HUES64 (cell line): ENCODE measurements around the gene PNMA3.
"Not testable (repeated sequence)": the region's sequence is repeated elsewhere in the genome, so short reads cannot be mapped to it uniquely, and the experiment has no call there.

Source experiments
- H3K27ac ChIP-seq: 2 replicates; pipeline ENCODE4 v1.7.0; 2013; ENCODE audit warnings: low read depth, low read length, inconsistent platforms
- H3K27me3 ChIP-seq: 2 replicates; pipeline ENCODE4 v1.6.1; 2013; ENCODE audit warnings: mild to moderate bottlenecking, low read length; ENCODE audit not compliant: insufficient read depth
- H3K36me3 ChIP-seq: 2 replicates; pipeline ENCODE4 v1.6.1; 2013; ENCODE audit warnings: mild to moderate bottlenecking, low read length; ENCODE audit not compliant: insufficient read depth
- H3K4me1 ChIP-seq: 2 replicates; pipeline ENCODE4 v1.6.1; 2013; ENCODE audit warnings: mild to moderate bottlenecking, low read length, moderate library complexity; ENCODE audit not compliant: insufficient read depth
- H3K4me3 ChIP-seq: 2 replicates; pipeline ENCODE4 v1.5.1; 2013; ENCODE audit warnings: mild to moderate bottlenecking, low read length, moderate library complexity
- H3K9ac ChIP-seq: 2 replicates; pipeline ENCODE4 v1.6.1; 2013; ENCODE audit warnings: mild to moderate bottlenecking, low read depth, low read length
- H3K9me3 ChIP-seq: 2 replicates; pipeline ENCODE4 v1.6.1; 2013; ENCODE audit warnings: low read depth, low read length; ENCODE audit not compliant: insufficient read depth
- WGBS: fragments of 150-250, 120-280 bp; methylation state at CpG from one replicate; pipeline ENCODE4 v1.1.7; 2013; ENCODE audit warnings: missing lambda C conversion rate; 5-methylcytosine and 5-hydroxymethylcytosine counted together

PNMA3 gene

GRCh38 chrX:153057281-153057680 is 1.0 kb downstream of the PNMA3 start:
- H3K27me3 ChIP-seq = peaks cover 18% of the 10 kb centered on the region
- H3K9me3 ChIP-seq = no peaks in the 10 kb centered on the region
- H3K4me3 ChIP-seq = peak overlapping the region; percentile 40; the same call in 1 of the 2 replicates
- H3K4me1 ChIP-seq = no peaks in the 10 kb centered on the region
- no peak overlapping the region for H3K27ac ChIP-seq
- 94% methylated on average over 11 of the region's 11 CpGs for WGBS
- no peaks in the 10 kb centered on the region for H3K36me3 ChIP-seq
- no peak overlapping the region for H3K9ac ChIP-seq

- Histone ChIP-seq H3K9me3 (no peaks in the 10 kb centered on the region), H3K4me1 (no peaks in the 10 kb centered on the region), H3K4me3 (no peak overlapping the region), H3K9ac (no peak overlapping the region), H3K27me3 (peaks cover 18% of the 10 kb centered on the region), H3K27ac (no peak overlapping the region), H3K36me3 (no peaks in the 10 kb centered on the region)
- 93% methylated on average over 18 of the region's 18 CpGs for WGBS
These were observed 3.2 kb downstream of the PNMA3 start for GRCh38 chrX:153059191-153060094.

- no peaks in the 10 kb centered on the region for H3K9me3 ChIP-seq
- 85% methylated on average over 5 of the region's 8 CpGs for WGBS
- no peaks in the 10 kb centered on the region for H3K4me1 ChIP-seq
- peaks cover 16% of the 10 kb centered on the region for H3K27me3 ChIP-seq
- H3K36me3 ChIP-seq = no peaks in the 10 kb centered on the region
- H3K4me3 ChIP-seq = no peak overlapping the region
- no peak overlapping the region for H3K27ac ChIP-seq
- no peak overlapping the region for H3K9ac ChIP-seq
These were observed 3.8 kb downstream of the PNMA3 start for GRCh38 chrX:153060095-153060445.

- H3K27me3 ChIP-seq = peaks cover 7% of the 10 kb centered on the region
- no peaks in the 10 kb centered on the region for H3K9me3 ChIP-seq
- no peak overlapping the region for H3K27ac ChIP-seq
- H3K9ac ChIP-seq = no peak overlapping the region
- no peaks in the 10 kb centered on the region for H3K36me3 ChIP-seq
- H3K4me3 ChIP-seq = no peak overlapping the region
- WGBS = 55% methylated on average over 3 of the region's 3 CpGs
- H3K4me1 ChIP-seq = no peaks in the 10 kb centered on the region
These were observed 5.5 kb downstream of the PNMA3 start for GRCh38 chrX:153061732-153062131.

GRCh38 chrX:153063315-153063714 is 7.0 kb downstream of the PNMA3 start:
- no peak overlapping the region for H3K27ac ChIP-seq
- H3K36me3 ChIP-seq = no peaks in the 10 kb centered on the region
- H3K4me3 ChIP-seq = no peak overlapping the region
- H3K9me3 ChIP-seq = no peaks in the 10 kb centered on the region
- no peaks in the 10 kb centered on the region for H3K4me1 ChIP-seq
- H3K9ac ChIP-seq = no peak overlapping the region
- H3K27me3 ChIP-seq = no peaks in the 10 kb centered on the region

- Histone ChIP-seq H3K9me3 (no peaks in the 10 kb centered on the region), H3K27ac (no peak overlapping the region), H3K4me3 (no peak overlapping the region), H3K36me3 (no peaks in the 10 kb centered on the region), H3K4me1 (no peaks in the 10 kb centered on the region), H3K27me3 (no peaks in the 10 kb centered on the region), H3K9ac (no peak overlapping the region)
- WGBS = 73% methylated on average over 2 of the region's 2 CpGs
These were observed 7.8 kb downstream of the PNMA3 start for GRCh38 chrX:153064061-153064460.

GRCh38 chrX:153065389-153065788 is 9.1 kb downstream of the PNMA3 start:
- Histone ChIP-seq H3K9ac (no peak overlapping the region), H3K4me1 (no peaks in the 10 kb centered on the region), H3K36me3 (no peaks in the 10 kb centered on the region), H3K27me3 (no peaks in the 10 kb centered on the region), H3K9me3 (no peaks in the 10 kb centered on the region), H3K27ac (no peak overlapping the region), H3K4me3 (no peak overlapping the region)
- WGBS = 89% methylated on average over 6 of the region's 6 CpGs

GRCh38 chrX:153066402-153066801 is 10.1 kb downstream of the PNMA3 start:
- H3K36me3 ChIP-seq, H3K4me3 ChIP-seq, H3K9me3 ChIP-seq, H3K4me1 ChIP-seq, H3K27me3 ChIP-seq, H3K9ac ChIP-seq, H3K27ac ChIP-seq: not testable (repeated sequence)
- WGBS = 100% methylated on average over 1 of the region's 12 CpGs

GRCh38 chrX:153071909-153072583 is 15.8 kb downstream of the PNMA3 start, which contains the start of gene PNMA6A:
Gene PNMA6A (plus strand): TSS chrX:153072454. CDS start chrX:153073063, 609 bp downstream.
- H3K27ac ChIP-seq, H3K36me3 ChIP-seq, H3K4me3 ChIP-seq, H3K9ac ChIP-seq, H3K27me3 ChIP-seq, H3K9me3 ChIP-seq, H3K4me1 ChIP-seq: not testable (repeated sequence)
- WGBS = no CpG with 5 or more reads among the region's 76 CpGs

- H3K9me3 ChIP-seq, H3K27ac ChIP-seq, H3K4me3 ChIP-seq, H3K36me3 ChIP-seq, H3K9ac ChIP-seq, H3K27me3 ChIP-seq, H3K4me1 ChIP-seq: not testable (repeated sequence)
- 94% methylated on average over 7 of the region's 29 CpGs for WGBS
These were observed 17.1 kb downstream of the PNMA3 start for GRCh38 chrX:153073331-153073730.

GRCh38 chrX:153074262-153074899 is 18.1 kb downstream of the PNMA3 start:
- Histone ChIP-seq H3K9me3 (no peaks in the 10 kb centered on the region), H3K27me3 (no peaks in the 10 kb centered on the region), H3K36me3 (no peaks in the 10 kb centered on the region), H3K4me1 (no peaks in the 10 kb centered on the region), H3K27ac (no peak overlapping the region), H3K4me3 (no peak overlapping the region), H3K9ac (no peak overlapping the region)
- 88% methylated on average over 17 of the region's 24 CpGs for WGBS
